Ureter (tissue), 1 donor: ENCODE data around the gene GDPD3. TPM values are rescaled to one million over a fixed set of nuclear protein-coding genes. Genes with fewer than 3 reads are reported as not detected.
"Not testable (repeated sequence)": the region's sequence is repeated elsewhere in the genome, so short reads cannot be mapped to it uniquely, and the experiment has no call there.

Experiments used
- DNase-seq: peaks from one replicate; pipeline ENCODE4 v3.0.0-alpha.2; 2020; ENCODE audit warnings: low spot score
- total RNA-seq: library from RNA; stranded (reverse); gene quantifications from one replicate; pipeline ENCODE4 v1.2.4, GENCODE V29; 2023
- donor health status: DM: yes; HTN: yes; CAD: no.

GDPD3 gene
- total RNA-seq, 1 donor from 2014 or later: 53.1 TPM

DNA sequence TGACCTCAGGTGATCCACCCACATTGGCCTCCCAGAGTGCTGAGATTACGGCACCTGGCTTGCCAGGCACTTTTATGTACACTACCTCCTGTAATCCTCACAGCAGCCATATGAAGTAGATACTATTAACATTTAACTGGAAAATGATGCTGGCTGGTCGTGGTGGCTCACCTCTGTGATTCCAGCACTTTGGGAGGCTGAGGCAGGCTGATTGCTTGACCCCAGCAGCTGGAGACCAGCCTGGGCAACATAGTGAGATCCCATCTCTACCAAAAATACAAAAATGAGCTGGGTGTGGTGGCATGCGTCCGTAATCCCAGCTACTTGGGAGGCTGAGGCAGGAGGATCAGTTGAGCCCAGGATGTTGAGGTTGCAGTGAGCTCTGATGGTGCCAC is 11.6 kb upstream of the GDPD3 start:
- DNase-seq: no peak

GRCh38 chr16:30122604-30123160 is 9.3 kb upstream of the GDPD3 start:
- peak; percentile 45 for DNase-seq

DNA sequence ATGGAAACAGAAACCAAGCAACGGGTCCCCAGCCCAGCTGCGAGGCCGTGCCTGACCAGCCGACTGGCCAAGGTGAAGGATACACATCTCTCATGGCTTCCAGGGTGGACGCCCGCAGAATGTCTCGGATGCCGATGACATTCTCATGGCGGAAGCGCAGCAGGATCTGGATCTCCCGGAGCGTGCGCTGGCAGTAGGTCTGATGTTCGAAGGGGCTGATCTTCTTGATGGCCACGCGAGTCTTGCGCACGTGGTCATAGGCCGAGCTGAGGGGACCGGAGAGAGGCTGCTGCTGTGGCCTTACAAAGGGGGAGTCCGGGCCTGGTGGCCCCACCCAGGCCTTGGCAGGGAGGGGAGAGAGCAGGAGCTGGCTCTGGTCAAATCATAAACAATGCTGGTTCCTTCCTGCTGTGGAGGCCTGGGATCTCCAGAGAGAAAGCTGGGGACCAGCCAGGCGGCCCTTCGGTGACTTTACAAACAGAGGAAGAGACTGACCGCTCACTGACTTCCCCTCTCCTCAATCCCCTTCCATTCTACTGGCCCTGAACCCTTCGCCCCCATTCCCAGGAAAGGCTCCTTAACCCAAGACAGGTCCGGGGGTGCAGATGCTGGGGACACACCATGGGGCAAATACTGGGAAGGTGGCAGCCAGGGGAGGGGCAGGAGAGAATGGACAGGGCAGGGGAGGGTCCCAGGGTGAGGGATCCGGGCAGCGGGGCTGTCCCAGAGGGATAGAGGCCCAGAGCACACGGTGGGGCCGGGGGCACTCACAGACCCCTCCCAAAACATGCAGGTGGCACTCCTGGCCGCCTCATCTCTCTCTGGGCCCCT is 8.6 kb upstream of the GDPD3 start:
- peak; percentile 71 for DNase-seq

DNA sequence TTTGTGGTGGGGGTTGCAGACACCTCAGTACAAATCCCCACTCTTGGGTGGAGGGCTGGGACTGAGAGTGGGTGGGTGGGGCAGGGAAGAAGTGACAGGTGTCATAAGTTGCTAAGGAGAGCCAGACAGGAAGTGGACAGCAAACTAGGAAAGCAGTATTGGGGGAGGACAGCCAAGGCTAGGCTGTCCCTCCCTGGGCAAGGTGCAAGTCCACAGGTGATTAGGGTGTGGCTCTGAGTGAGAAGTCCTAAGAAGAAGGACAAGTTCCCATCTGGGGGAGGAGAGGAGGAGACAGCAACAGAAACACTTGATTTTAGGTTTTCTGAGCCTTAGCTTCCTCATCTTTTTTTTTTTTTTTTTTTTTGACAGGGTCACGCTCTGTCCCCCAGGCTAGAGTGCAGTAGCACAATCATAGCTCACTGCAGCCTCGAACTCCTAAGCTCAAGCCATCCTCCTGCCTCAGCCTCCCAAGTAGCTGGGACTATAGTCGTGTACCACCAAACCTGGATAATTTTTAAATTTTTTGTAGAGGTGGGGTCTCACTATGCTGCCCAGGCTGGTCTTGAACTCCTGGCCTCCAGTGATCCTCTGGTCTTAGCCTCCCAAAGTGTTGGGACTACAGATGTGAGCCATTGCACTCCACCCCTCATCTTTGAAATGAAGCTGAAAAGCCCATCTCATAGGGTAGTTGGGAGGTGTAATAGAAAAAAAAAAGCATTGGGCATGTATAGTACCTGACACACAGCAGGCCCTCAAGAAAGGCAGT is 7.2 kb upstream of the GDPD3 start:
- DNase-seq: no peak

DNA sequence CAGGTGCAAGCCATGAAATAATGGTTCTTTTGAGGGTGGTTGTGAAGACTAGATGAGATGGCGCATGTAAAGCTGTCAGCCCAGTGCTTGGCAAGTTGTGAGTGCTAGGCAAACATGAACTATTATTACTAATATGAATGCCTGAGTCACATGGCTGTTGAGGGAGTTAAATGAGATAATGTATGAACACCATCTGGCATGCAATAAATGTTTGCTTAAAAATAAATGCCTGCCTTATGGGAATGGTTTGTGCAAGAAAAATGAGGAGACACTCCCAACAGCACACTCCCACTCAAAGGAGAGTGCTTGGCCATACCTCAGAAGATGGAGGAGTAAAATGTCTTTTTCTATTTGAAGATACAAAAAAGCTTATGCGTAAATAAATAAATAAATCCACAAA is 6.1 kb upstream of the GDPD3 start:
- DNase-seq: no peak

DNA sequence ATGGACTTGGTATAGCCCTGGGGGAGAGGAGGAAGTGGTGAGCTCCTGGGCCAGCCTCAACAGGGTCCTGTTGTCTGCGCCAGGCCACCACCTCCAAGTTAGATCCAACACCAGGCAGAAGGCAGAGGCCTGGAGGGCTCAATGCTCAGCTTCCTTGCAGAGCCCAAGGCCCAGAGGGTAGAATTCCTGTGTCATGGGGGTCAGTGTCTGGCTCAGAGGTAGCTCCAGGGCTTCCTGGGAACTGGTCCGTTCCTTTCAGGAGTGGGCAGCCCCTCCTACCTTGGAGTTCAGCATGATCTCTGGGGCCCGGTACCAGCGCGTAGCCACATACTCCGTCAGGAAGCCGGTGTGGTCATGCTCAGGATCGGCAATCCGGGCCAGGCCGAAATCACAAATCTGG is 4.4 kb upstream of the GDPD3 start:
- no peak for DNase-seq

DNA sequence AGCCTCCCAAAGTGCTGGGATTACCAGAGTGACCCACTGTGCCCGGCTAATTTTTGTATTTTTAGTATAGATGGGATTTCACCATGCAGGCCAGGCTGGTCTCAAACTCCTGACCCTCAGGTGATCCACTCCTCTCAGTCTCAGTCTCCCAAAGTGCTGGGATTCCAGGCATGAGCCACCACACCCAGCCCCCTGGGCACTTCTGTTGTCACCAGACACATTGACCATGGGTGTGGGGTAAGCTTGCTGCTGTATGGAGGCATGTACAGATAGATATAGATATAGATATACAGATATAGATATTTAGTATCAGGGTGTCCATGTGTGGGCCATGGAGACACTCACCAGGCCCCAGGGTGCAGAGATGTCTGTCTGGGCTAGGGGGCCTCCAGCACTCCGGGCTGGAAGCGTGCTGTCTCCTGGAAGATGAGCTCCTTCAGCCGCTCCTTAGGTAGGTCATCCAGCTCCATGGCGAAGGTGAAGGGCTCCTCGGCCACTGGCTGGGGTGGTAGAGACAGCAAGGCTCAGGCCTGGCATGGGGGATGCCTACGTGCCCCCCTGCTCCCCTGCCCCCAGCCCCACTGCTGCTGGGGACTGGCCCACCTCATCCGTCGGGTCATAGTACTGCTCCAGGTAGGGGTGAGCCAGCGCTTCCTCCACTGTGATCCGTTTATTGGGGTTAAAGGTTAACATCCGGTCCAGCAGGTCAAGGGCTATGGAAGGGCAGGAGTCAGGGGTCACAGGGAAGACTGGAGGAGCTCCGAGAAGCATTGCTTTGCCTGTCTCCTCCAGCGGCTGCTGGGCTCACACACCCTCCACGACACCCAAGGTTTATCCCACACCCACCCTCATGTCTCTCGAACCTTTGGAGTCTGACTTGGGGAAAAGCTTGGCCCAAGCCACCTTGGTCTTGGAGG is 3.2 kb upstream of the GDPD3 start:
- no peak for DNase-seq

DNA sequence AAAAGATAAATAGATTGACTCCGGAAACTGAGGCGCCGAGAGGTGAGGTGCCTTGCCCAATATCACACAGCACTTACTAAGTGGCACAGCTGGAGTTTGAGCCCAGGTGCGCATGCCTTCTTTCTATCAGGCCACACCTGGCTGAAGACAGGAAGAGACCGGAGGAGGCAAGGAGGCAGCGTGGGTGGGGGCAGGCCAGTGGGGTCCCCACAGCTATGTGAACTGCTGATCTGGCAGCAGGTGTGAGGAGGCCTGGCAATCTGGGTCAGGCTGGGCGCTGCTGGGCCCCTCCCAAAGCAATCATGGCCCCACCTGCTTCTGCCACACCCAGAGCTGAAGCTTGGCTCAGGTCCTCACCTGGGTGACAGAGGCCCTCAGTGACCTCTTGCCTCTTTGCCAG is 1.9 kb upstream of the GDPD3 start:
- DNase-seq: peak; percentile 59

GRCh38 chr16:30114833-30115232 is 1.5 kb upstream of the GDPD3 start:
- not testable (repeated sequence) for DNase-seq

DNA sequence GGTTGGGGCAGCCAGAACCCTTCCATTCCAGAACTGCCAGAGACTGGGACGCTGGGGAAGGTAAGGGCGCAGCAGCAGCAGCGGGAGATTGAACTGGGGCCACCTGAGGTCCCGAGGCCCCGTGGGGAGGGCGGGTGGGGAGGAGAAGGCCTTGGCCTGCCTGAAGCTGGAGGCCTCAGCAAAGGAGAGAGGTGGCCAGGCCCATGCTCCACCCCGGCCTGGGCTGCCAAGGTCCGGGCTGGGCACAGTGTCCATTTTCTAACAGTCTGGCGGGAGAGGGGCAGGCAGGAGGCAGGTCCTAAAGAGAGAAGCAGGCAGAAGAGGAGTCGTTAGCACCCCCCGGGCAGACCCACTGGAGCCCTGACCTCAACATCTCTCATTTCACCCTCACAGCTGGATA is 1.1 kb upstream of the GDPD3 start:
- DNase-seq: no peak

GRCh38 chr16:30113711-30114333 is 485 bp upstream of the GDPD3 start:
- DNase-seq: no peak

- no peak for DNase-seq
Observed at GRCh38 chr16:30112197-30113030, 923 bp downstream of the GDPD3 start.

DNA sequence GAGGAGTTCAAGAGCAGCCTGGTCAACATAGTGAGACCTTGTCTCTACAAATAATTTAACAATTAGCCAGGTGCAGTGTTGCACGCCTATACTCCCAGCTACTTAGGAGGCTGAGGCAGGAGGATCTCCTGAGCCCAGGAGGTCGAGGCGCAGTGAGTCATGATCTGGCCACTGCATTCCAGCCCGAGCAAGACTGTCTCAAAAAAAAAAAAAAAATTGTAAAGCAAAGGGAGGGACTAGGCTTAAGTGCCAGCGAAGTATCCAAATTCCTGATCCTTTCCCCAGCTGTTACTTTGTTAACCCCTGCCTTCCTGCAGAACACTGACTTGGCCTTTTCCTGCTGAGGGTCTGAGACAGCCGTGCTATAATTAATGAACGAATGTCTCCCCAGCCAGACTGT is 2.7 kb downstream of the GDPD3 start:
- DNase-seq: no peak

DNA sequence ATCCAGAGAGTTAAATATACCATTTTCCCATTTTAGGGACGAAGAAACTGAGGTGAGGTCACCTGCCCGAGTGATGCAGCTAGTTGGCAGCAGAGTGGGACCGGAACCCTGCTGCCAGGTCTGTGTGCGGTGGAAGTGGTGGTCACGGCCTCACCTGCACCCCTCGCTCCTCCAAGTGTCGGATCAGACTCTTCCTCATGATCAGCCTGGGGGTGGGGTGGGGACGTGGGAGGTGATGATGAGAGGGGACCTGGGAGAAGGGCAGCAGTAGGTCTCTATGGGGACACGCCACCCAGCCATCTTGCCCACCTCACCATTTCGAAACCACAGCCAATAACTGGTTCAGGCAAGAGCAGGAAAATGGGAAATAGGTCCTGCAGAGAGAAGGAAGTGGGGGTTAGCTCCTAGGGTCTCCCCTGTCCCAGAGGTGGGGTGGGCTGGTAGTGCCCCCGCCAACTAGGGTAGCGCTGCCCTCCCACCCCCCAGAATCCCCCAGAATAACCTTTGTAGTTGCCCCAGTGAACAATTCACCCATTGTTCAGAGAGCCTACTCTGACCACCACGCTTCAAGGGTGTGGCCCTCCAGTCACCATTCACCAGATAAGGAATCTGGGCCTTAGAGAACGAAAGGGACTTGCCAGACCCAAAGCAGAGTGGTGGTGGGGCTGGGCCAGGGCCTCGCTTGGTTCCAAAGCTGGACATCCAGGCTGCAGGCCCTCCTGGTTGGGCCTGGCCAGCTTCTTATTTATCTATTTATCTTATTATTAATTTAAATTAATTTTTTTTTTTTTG is 5.1 kb downstream of the GDPD3 start:
- no peak for DNase-seq

DNA sequence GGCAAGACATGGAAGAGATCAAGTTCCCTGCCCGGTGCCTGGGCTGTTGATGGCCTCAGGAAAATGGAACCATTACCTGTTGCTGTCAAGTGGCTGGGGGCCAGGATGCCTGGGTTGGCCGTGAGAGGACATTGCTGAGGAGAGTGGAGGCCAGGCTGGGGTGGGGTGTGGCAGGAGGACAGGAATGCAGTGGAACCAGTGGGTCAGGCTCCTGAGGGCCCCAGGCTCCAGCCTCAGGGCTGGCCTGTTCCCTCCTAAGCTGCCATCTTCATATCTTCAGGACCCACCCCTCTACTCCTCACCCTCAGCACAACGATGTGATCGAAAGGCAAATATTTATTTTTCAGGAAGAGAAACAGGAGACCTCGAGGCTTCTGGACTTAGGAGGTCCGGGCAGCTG is 8.8 kb downstream of the GDPD3 start:
- DNase-seq: peak; percentile 72

- no peak for DNase-seq
Observed at GRCh38 chr16:30104090-30104489, 9.2 kb downstream of the GDPD3 start.

GRCh38 chr16:30096862-30097563 is 16.3 kb downstream of the GDPD3 start:
- no peak for DNase-seq

DNA sequence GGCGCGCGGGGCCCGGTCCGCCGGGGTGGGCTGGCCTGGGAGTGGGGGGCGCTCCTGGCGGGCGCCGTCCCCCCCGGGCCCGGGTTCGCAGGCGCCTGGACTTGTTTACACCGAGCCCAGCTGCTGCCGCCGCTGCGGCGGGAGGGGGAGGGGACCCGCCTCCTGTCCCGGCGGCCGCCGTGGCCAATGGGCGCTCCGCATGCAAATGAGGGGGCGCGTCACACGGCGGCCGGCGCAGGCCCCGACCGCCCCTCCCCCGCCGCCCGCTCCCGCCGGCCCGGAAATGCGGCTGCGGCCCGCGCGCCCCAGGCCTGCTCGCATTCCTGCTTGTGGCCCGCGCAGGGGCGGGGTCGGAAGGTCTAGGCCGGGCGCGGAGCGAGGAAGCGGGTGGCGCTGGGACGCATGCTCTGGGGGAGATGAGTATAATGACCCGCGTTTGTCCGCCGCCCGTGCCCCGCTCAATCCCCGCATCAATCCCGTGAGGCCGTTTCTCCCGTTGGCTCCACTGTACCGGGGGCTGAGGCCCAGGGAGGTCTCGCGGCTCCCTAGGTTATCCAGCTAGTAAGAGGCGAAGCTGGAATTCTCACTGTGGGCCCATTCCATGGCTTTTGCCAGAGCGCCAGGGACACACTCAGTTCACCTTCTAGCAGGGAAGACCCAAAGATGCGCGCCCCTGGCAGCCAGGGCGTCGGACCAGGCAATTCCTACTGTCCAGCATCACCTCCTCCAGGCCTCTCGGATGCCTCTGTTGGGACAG is 17.1 kb downstream of the GDPD3 start, which contains the start of gene YPEL3:
Gene YPEL3 (minus strand): TSS at position 109 of the 757 bp plus-strand sequence. CDS start 731 bp downstream, outside the sequence.
- peak; percentile 94 for DNase-seq
